ENCODE measurements around the gene DPEP3.
A peak's percentile ranks its signal among the peaks of the same experiment; 100 is the strongest.

DPEP3 gene

DNA sequence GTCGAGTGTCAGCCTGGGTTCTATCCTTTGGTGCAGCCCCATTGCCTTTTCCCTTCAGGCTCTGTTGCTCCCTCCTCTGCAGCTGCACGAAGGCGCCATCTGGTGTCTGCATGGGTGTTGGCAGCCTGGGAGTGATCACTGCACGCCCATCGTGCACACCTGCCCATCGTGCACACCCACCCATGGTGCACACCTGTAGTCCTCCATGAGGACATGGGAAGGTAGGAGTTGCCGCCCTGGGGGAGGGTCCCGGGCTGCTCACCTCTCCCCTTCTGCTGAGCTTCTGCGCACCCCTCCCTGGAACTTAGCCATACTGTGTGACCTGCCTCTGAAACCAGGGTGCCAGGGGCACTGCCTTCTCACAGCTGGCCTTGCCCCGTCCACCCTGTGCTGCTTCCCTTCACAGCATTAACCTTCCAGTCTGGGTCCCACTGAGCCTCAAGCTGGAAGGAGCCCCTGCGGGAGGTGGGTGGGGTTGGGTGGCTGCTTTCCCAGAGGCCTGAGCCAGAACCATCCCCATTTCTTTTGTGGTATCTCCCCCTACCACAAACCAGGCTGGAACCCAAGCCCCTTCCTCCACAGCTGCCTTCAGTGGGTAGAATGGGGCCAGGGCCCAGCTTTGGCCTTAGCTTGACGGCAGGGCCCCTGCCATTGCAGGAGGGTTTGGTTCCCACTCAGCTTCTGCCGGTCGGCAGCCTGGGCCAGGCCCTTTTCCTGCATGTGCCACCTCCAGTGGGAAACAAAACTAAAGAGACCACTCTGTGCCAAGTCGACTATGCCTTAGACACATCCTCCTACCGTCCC is 51.5 kb downstream of the DPEP3 start:
- DNase-seq, result peak; percentile 81

- no peak for DNase-seq
These were observed 52.2 kb downstream of the DPEP3 start for GRCh38 chr16:67928147-67928546.

DNA sequence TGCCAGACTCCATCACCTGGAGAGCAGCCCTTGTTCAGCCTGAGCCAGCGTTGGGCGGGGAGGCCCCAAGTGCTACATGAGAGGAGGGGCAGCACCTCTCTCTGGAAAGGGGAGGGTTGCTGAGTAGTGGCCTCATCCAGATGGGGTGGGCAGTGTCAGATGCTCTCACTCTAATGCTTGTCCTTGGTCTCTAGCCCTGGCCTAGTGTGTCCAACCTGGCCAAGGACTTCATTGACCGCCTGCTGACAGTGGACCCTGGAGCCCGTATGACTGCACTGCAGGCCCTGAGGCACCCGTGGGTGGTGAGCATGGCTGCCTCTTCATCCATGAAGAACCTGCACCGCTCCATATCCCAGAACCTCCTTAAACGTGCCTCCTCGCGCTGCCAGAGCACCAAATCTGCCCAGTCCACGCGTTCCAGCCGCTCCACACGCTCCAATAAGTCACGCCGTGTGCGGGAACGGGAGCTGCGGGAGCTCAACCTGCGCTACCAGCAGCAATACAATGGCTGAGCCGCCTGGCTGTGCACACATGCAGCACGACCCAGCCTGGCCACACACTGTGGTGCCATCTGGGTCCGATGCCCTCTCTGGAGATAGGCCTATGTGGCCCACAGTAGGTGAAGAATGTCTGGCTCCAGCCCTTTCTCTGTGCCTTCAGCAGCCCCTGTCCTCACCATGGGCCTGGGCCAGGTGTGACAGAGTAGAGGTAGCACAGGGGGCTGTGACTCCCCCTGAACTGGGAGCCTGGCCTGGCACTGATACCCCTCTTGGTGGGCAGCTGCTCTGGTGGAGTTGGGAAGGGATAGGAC is 53.0 kb downstream of the DPEP3 start:
- DNase-seq, result no peak

- DNase-seq, result no peak
These were observed 54.0 kb downstream of the DPEP3 start for GRCh38 chr16:67926181-67926750.

All from OCI-M1 (cell line).